GM19452 (cell line): ENCODE measurements around the gene IL21R.
"Not testable (repeated sequence)": the region's sequence is repeated elsewhere in the genome, so short reads cannot be mapped to it uniquely, and the experiment has no call there.

Experiments used
- ATAC-seq: cut with Tn5 transposase; IDR thresholded peaks from one replicate; pipeline ENCODE4 v1.9.1; 2021; ENCODE audit not compliant: unreplicated experiment

Gene IL21R

GRCh38 chr16:27441998-27442397 is 40.0 kb downstream of the IL21R start:
- no peak for ATAC-seq

- ATAC-seq: no peak
Measured at GRCh38 chr16:27444015-27444414, 42.0 kb downstream of the IL21R start.

- no peak for ATAC-seq
Measured at GRCh38 chr16:27444470-27444869, 42.5 kb downstream of the IL21R start.

DNA sequence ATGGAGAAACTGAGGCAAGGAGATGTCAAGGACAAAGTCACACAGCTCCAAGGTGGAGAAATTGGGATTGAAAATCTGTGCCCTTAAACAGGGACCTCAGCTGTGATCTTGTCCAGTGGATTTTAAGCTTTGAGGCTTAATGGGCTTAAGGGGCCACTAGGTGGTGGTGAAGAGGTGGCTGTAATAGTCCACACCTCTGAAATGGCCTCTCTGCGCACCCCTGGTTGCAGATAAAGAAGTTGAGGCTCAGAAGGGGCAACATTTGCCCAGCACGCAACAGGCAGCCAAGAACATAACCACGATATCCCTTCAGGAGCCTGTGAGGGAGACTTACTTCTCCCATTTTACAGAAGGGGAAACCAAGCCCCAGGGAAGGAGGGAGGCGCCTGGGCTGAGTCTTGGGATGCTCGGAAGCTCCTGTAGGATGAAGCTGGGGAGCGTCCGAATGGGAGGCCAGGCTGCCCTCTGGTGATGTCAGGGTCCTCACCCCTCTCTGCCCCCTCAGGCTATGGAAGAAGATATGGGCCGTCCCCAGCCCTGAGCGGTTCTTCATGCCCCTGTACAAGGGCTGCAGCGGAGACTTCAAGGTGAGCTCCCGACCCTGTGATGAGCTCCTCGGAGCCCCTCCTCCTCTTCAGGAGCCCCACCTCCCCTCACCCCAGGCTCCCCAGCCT is 43.7 kb downstream of the IL21R start:
- no peak for ATAC-seq

DNA sequence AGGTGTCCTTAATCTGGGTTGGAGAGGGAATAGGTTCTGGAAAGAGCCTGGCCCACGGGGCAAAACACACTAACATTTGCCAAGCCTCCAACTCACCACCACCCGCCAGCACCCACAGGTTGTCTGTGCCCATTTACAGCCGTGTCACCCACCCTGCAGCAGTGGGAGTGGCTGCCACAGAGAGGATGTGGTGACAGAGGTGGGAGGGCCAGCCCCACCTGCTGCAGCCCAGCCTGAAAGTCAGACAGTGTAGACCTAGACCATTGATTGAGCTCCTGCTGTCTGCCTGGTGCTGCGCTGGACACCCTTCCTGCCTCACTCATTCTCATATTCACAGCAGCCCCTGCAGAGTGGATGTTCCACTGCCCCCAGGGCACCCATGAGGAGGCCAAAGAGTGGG is 44.7 kb downstream of the IL21R start:
- ATAC-seq: no peak

DNA sequence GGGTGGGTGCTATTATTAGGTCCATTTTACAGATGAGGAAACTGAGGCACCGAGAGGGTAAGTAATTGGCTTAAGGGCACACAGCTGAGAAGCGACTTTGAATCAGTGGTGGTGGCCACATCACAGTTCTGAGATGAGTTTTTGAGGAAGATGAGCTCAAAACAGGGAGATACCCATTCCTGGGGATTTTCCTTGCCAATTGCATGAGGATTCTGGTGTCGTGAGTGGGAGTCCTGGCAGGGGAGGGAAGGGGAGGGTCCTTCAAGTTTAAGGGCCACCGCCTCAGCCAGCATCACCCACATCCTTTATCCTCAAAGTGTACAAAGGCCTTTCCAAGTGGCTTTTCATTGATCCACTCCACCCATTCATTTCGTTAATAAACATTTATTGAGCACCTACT is 45.3 kb downstream of the IL21R start:
- ATAC-seq: no peak

GRCh38 chr16:27448532-27449433 is 46.8 kb downstream of the IL21R start:
- no peak for ATAC-seq

DNA sequence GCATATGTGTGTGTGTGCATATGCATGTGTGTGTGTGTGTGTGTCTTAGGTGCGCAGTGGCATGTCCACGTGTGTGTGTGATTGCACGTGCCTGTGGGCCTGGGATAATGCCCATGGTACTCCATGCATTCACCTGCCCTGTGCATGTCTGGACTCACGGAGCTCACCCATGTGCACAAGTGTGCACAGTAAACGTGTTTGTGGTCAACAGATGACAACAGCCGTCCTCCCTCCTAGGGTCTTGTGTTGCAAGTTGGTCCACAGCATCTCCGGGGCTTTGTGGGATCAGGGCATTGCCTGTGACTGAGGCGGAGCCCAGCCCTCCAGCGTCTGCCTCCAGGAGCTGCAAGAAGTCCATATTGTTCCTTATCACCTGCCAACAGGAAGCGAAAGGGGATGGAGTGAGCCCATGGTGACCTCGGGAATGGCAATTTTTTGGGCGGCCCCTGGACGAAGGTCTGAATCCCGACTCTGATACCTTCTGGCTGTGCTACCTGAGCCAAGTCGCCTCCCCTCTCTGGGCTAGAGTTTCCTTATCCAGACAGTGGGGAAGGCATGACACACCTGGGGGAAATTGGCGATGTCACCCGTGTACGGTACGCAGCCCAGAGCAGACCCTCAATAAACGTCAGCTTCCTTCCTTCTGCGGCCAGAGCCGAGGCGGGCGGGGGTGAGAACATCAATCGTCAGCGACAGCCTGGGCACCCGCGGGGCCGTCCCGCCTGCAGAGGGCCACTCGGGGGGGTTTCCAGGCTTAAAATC is 47.6 kb downstream of the IL21R start:
- ATAC-seq: no peak

- no peak for ATAC-seq
Measured at GRCh38 chr16:27450196-27450549, 48.2 kb downstream of the IL21R start.

- ATAC-seq: no peak
Measured at GRCh38 chr16:27452569-27453493, 50.9 kb downstream of the IL21R start.

- ATAC-seq: no peak
Measured at GRCh38 chr16:27453494-27453825, 51.5 kb downstream of the IL21R start.

- ATAC-seq: no peak
Measured at GRCh38 chr16:27455700-27456099, 53.7 kb downstream of the IL21R start.

- not testable (repeated sequence) for ATAC-seq
Measured at GRCh38 chr16:27457605-27457900, 55.6 kb downstream of the IL21R start.

- ATAC-seq: no peak
Measured at GRCh38 chr16:27458258-27458657, 56.3 kb downstream of the IL21R start.

- ATAC-seq: no peak
Measured at GRCh38 chr16:27458987-27459688, 57.2 kb downstream of the IL21R start.

- ATAC-seq: no peak
Measured at GRCh38 chr16:27460213-27460612, 58.2 kb downstream of the IL21R start.

DNA sequence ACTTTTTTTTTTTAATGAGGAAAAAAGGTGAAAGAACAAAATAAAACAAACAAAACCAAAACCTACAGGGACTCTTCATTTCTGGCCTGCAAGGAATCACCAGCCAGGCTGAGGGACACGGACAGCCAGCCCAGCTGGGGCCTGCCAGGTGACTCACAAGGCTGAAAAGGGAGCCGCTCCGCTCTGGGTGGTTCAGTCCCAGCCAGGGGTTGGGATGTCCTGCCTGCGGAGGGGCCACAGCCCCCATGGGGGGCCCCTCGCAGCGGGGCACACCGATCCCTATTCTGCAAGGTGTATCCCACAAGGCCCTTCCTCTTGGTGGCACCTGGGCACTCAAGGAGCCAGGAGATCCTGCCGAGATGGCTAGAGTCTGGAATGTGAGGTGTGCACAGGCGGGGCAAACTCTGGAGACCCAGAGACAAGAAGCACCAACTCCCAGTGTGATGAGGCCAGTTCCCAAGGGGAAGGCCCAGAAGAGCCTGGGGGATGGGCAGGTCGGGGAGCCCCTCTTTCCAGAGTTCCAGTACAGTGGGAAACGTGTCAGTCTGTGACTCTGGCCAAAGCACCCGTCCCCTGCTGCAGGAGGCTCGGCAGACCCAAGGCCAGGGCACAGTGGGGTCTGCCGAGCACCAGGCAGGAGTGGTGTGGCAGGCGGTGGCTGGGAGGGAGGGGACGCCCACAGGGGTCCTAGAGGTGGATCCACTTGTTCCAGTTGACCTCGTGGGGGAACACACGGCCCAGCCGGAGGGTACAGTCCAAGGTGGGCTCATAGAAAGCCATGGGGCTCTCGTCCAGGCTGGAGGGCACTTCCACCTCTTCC is 58.9 kb downstream of the IL21R start:
- ATAC-seq: no peak

- ATAC-seq: no peak
Measured at GRCh38 chr16:27461483-27462171, 59.7 kb downstream of the IL21R start.
